Erythroblast (primary cell): ENCODE data around the gene STK39.

Source experiments
- GATA1 ChIP-seq: IDR thresholded peaks from 2 replicates; pipeline ENCODE4 v1.6.1; 2011; ENCODE audit warnings: low read depth, mild to moderate bottlenecking, control low read depth, low read length, moderate library complexity
- POLR2A ChIP-seq: IDR thresholded peaks from 2 replicates; pipeline ENCODE4 v1.6.1; 2011; ENCODE audit warnings: mild to moderate bottlenecking, low read length

DNA sequence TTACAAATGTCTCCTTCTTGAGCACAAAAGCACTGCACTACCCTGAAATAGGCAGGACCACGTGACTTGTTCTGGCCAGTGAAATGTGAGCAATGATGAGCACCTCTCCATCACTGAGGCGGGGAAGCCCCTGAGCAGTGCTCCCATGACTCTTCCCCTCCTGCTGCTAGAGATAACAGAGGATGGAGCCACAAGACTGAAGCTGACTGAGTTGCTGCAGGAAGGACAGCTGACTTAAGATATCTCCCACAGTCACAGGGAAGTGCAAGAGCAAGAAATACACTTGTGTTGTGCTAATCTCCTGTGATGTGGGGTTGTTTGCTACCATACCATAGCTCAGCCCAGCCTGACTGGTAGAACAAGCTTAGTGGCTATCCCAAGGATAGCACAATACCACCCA, 38.7 kb downstream of the STK39 start:
- TF ChIP-seq POLR2A = no peak
- no peak for TF ChIP-seq GATA1
